OCI-LY1 (cell line): ENCODE measurements around the gene SGSM1.

Source experiments
- H2AFZ ChIP-seq: fragments of 200-600 bp; sonication (generic), shearing (Covaris generic); 2 replicates; pipeline ENCODE4 v1.6.0; 2014; ENCODE audit warnings: antibody characterized with exemption, mild to moderate bottlenecking, low read length
- H3F3A ChIP-seq: fragments of 200-600 bp; sonication (generic), shearing (Covaris generic); 2 replicates; pipeline ENCODE4 v1.6.0; 2014; ENCODE audit warnings: mild to moderate bottlenecking, antibody characterized with exemption, low read length, moderate library complexity; ENCODE audit not compliant: insufficient read depth
- H3K27ac ChIP-seq: fragments of 200-600 bp; sonication (generic); 2 replicates; pipeline ENCODE4 v1.5.1; 2014; ENCODE audit warnings: low read length, mixed run types, mild to moderate bottlenecking, low read depth; ENCODE audit not compliant: poor library complexity, severe bottlenecking
- H3K27me3 ChIP-seq: fragments of 200-600 bp; sonication (generic); 2 replicates; pipeline ENCODE4 v1.6.0; 2014; ENCODE audit warnings: antibody characterized with exemption, mild to moderate bottlenecking, low read length, moderate library complexity; ENCODE audit not compliant: insufficient read depth
- H3K36me3 ChIP-seq: fragments of 200-600 bp; sonication (generic); 2 replicates; pipeline ENCODE4 v1.6.1; 2014; ENCODE audit warnings: mild to moderate bottlenecking, antibody characterized with exemption, low read length, moderate library complexity, mixed read lengths; ENCODE audit not compliant: insufficient read depth
- H3K4me1 ChIP-seq: fragments of 200-600 bp; sonication (generic); 2 replicates; pipeline ENCODE4 v1.5.1; 2014; ENCODE audit warnings: mild to moderate bottlenecking, low read length, moderate library complexity; ENCODE audit not compliant: insufficient read depth, severe bottlenecking
- H3K4me2 ChIP-seq: fragments of 200-600 bp; sonication (generic), shearing (Covaris generic); 2 replicates; pipeline ENCODE4 v1.6.1; 2014; ENCODE audit warnings: low read length
- H3K4me3 ChIP-seq: fragments of 200-600 bp; sonication (generic); 2 replicates; pipeline ENCODE4 v1.5.1; 2014; ENCODE audit warnings: low read length, low read depth, mild to moderate bottlenecking, mixed read lengths; ENCODE audit not compliant: poor library complexity, severe bottlenecking
- H3K79me2 ChIP-seq: fragments of 200-600 bp; shearing (Covaris generic); 2 replicates; pipeline ENCODE4 v1.6.1; 2016; ENCODE audit warnings: mixed run types, low read length, mixed read lengths; ENCODE audit not compliant: insufficient read depth
- H3K9ac ChIP-seq: fragments of 200-600 bp; sonication (generic), shearing (Covaris generic); 2 replicates; pipeline ENCODE4 v1.6.1; 2014; ENCODE audit warnings: mild to moderate bottlenecking, low read length, mixed read lengths
- H3K9me2 ChIP-seq: fragments of 200-600 bp; sonication (generic), shearing (Covaris generic); 2 replicates; pipeline ENCODE4 v1.6.1; 2014; ENCODE audit warnings: low read depth, mild to moderate bottlenecking, low read length, mixed read lengths
- H3K9me3 ChIP-seq: fragments of 200-600 bp; shearing (Covaris generic); 2 replicates; pipeline ENCODE4 v1.6.1; 2014; ENCODE audit warnings: low read length, mixed read lengths
- H4K20me1 ChIP-seq: fragments of 200-600 bp; sonication (generic), shearing (Covaris generic); 2 replicates; pipeline ENCODE4 v1.6.0; 2016; ENCODE audit warnings: mild to moderate bottlenecking, low read length; ENCODE audit not compliant: insufficient read depth
- CTCF ChIP-seq: fragments of 200-600 bp; sonication (generic), shearing (Covaris generic); IDR thresholded peaks from 2 replicates; pipeline ENCODE4 v1.5.1; 2017; ENCODE audit warnings: mild to moderate bottlenecking, antibody characterized with exemption, low read length, moderate library complexity, mixed read lengths
- EZH2 ChIP-seq: fragments of 200-600 bp; sonication (generic), shearing (Covaris generic); IDR thresholded peaks from 2 replicates; pipeline ENCODE4 v1.8.0; 2017; ENCODE audit warnings: borderline replicate concordance, mixed run types, mild to moderate bottlenecking, antibody characterized with exemption, low read length, moderate library complexity, mixed read lengths

Gene SGSM1

GRCh38 chr22:24801901-24802465 lies 4.0 kb upstream of the SGSM1 start:
- Histone ChIP-seq H3K36me3 (no peaks in the 10 kb centered on the region), H3F3A (no peaks in the 10 kb centered on the region), H3K4me3 (no peak overlapping the region), H3K4me1 (peaks cover 9% of the 10 kb centered on the region), H4K20me1 (no peaks in the 10 kb centered on the region), H3K27me3 (no peaks in the 10 kb centered on the region), H3K9me2 (no peaks in the 10 kb centered on the region), H3K9ac (no peak overlapping the region), H3K9me3 (no peaks in the 10 kb centered on the region), H2AFZ (no peak overlapping the region), H3K79me2 (no peaks in the 10 kb centered on the region), H3K27ac (no peak overlapping the region), H3K4me2 (no peak overlapping the region)
- no peak for TF ChIP-seq CTCF
- TF ChIP-seq EZH2, result no peak

GRCh38 chr22:24803064-24803542 lies 2.9 kb upstream of the SGSM1 start:
- H2AFZ ChIP-seq, result no peak overlapping the region
- no peaks in the 10 kb centered on the region for H3F3A ChIP-seq
- H3K4me2 ChIP-seq, result no peak overlapping the region
- no peak overlapping the region for H3K9ac ChIP-seq
- no peaks in the 10 kb centered on the region for H3K9me2 ChIP-seq
- H3K27ac ChIP-seq, result no peak overlapping the region
- TF ChIP-seq EZH2, result no peak
- peak; percentile 91 for TF ChIP-seq CTCF
- peaks cover 9% of the 10 kb centered on the region for H3K4me1 ChIP-seq
- H4K20me1 ChIP-seq, result no peaks in the 10 kb centered on the region
- no peaks in the 10 kb centered on the region for H3K27me3 ChIP-seq
- no peaks in the 10 kb centered on the region for H3K9me3 ChIP-seq
- H3K79me2 ChIP-seq, result no peaks in the 10 kb centered on the region
- H3K4me3 ChIP-seq, result no peak overlapping the region
- no peaks in the 10 kb centered on the region for H3K36me3 ChIP-seq

GRCh38 chr22:24806663-24807001 lies 621 bp downstream of the SGSM1 start:
- Histone ChIP-seq H3K4me3 (peak overlapping the region; percentile 59), H4K20me1 (no peaks in the 10 kb centered on the region), H2AFZ (no peak overlapping the region), H3K9me2 (no peaks in the 10 kb centered on the region), H3K27me3 (0 out of 2 replicates have a peak, but pooled peaks cover 5% of the 10 kb centered on the region), H3K27ac (no peak overlapping the region), H3K4me2 (peak overlapping the region; percentile 93), H3K36me3 (no peaks in the 10 kb centered on the region), H3K4me1 (peaks cover 9% of the 10 kb centered on the region), H3K9ac (no peak overlapping the region), H3F3A (no peaks in the 10 kb centered on the region), H3K79me2 (no peaks in the 10 kb centered on the region), H3K9me3 (no peaks in the 10 kb centered on the region)
- TF ChIP-seq CTCF (no peak), EZH2 (no peak)
